B cell (primary cell): ENCODE data around the gene IL34. TPM values are rescaled to one million over a fixed set of nuclear protein-coding genes. Genes with fewer than 3 reads are reported as not detected.

ENCODE experiments used
- ATAC-seq: fragments of 200-7000 bp; cut with Tn5 transposase; one replicate; pipeline ENCODE4 v1.10.0; 2021; ENCODE audit warnings: low read depth, mild to moderate bottlenecking, moderate number of reproducible peaks, moderate library complexity
- CTCF ChIA-PET: fragments of 350-600 bp; sonication (Branson Sonifier 250); formaldehyde crosslinking; loops from one replicate; lab custom pipeline; 2021; ENCODE audit warnings: antibody characterized with exemption, inconsistent platforms; lab: Charles Lee
- POLR2A ChIA-PET: fragments of 350-600 bp; sonication (Branson Sonifier 250); formaldehyde crosslinking; loops from one replicate; lab custom pipeline; 2021; ENCODE audit warnings: antibody characterized with exemption; lab: Charles Lee
- DNase-seq: peaks from one replicate; pipeline ENCODE4 v3.0.0; 2013
- H2AFZ ChIP-seq: 2 replicates; pipeline ENCODE4 v1.6.1; 2012; ENCODE audit warnings: mild to moderate bottlenecking, low read depth, low read length; ENCODE audit not compliant: insufficient read depth, poor library complexity, severe bottlenecking
- H3K27ac ChIP-seq, 2 donors: 1 replicate in 1 of 2; 2 replicates in 1 of 2; pipeline ENCODE4 v1.5.1; 2012 to 2013; ENCODE audit warnings: low read length in 2 of 2, mild to moderate bottlenecking in 2 of 2, moderate library complexity in 1 of 2
- H3K27me3 ChIP-seq, 4 experiments: fragments of 200-600 bp in 1 of 4; sonication (generic) in 1 of 4; replicated peaks in 1 of 4; 1 replicate in 2 of 4; 2 replicates in 2 of 4; pipeline versions ENCODE4 v1.6.1 to v1.7.0; 2013 to 2016; ENCODE audit warnings: low read length in 3 of 4, mild to moderate bottlenecking in 2 of 4, mixed read lengths in 1 of 4, moderate library complexity in 1 of 4; ENCODE audit not compliant: insufficient read depth in 4 of 4, control insufficient read depth in 3 of 4; ENCODE audit errors: control extremely low read depth in 1 of 4
- H3K36me3 ChIP-seq, 2 experiments: replicated peaks in 1 of 2; 1 replicate in 1 of 2; 2 replicates in 1 of 2; pipeline versions ENCODE4 v1.6.1 to v1.7.1; 2013; ENCODE audit warnings: low read length in 1 of 2; ENCODE audit not compliant: insufficient read depth in 2 of 2, control insufficient read depth in 1 of 2; ENCODE audit errors: control extremely low read depth in 1 of 2, extremely low read depth in 1 of 2
- H3K4me1 ChIP-seq, 2 donors: fragments of 200-600 bp in 1 of 2; sonication (generic) in 1 of 2; 1 replicate in 1 of 2; 2 replicates in 1 of 2; pipeline versions ENCODE4 v1.5.1 to v1.6.1; 2013 to 2017; ENCODE audit warnings: low read length in 2 of 2; ENCODE audit not compliant: control insufficient read depth in 2 of 2, insufficient read depth in 2 of 2
- H3K4me2 ChIP-seq: replicated peaks from 2 replicates; pipeline ENCODE3; 2012; ENCODE audit warnings: mild to moderate bottlenecking, low read depth, low read length; ENCODE audit not compliant: poor library complexity, severe bottlenecking
- H3K4me3 ChIP-seq, 5 experiments: fragments of 200-600 bp in 1 of 5; sonication (generic) in 1 of 5; 1 replicate in 3 of 5; 2 replicates in 2 of 5; pipeline versions ENCODE4 v1.5.1 to v1.7.0; 2011 to 2016; ENCODE audit warnings: low read length in 4 of 5, mild to moderate bottlenecking in 4 of 5, low read depth in 2 of 5, control low read depth in 1 of 5, moderate library complexity in 1 of 5; ENCODE audit not compliant: insufficient read depth in 1 of 5; ENCODE audit errors: control extremely low read depth in 1 of 5, extremely low read depth in 1 of 5
- H3K79me2 ChIP-seq: fragments of 200-600 bp; sonication (generic); one replicate; pipeline ENCODE4 v1.6.0; 2016; ENCODE audit warnings: low read length; ENCODE audit not compliant: control insufficient read depth, insufficient read depth
- H3K9ac ChIP-seq: fragments of 200-600 bp; sonication (generic); 2 replicates; pipeline ENCODE4 v1.6.1; 2017; ENCODE audit warnings: mild to moderate bottlenecking, low read length, moderate library complexity
- H3K9me3 ChIP-seq, 3 donors: one replicate each; pipeline versions ENCODE4 v1.6.1 to v1.7.1; 2013; ENCODE audit warnings: low read length in 2 of 3; ENCODE audit not compliant: control insufficient read depth in 2 of 3, insufficient read depth in 1 of 3; ENCODE audit errors: control extremely low read depth in 1 of 3
- H4K20me1 ChIP-seq: 2 replicates; pipeline ENCODE4 v1.6.0; 2012; ENCODE audit warnings: mild to moderate bottlenecking, low read length; ENCODE audit not compliant: insufficient read depth, control insufficient read depth, poor library complexity, severe bottlenecking
- H3K27ac Mint-ChIP-seq: one replicate; pipeline ENCODE4 v1.8.0; 2021; ENCODE audit warnings: mixed read lengths
- H3K27me3 Mint-ChIP-seq: one replicate; pipeline ENCODE4 v1.8.0; 2021; ENCODE audit warnings: mixed read lengths
- H3K4me1 Mint-ChIP-seq: one replicate; pipeline ENCODE4 v1.8.0; 2021; ENCODE audit warnings: mixed read lengths
- H3K4me3 Mint-ChIP-seq: one replicate; pipeline ENCODE4 v1.8.0; 2021; ENCODE audit warnings: mixed read lengths
- H3K9me3 Mint-ChIP-seq: one replicate; pipeline ENCODE4 v1.8.0; 2022; ENCODE audit warnings: mixed read lengths; ENCODE audit not compliant: insufficient read depth
- CTCF ChIP-seq: fragments of 200-600 bp; IDR thresholded peaks from one replicate; pipeline ENCODE4 v1.8.0; 2022; ENCODE audit warnings: antibody characterized with exemption, mild to moderate bottlenecking
- EZH2 ChIP-seq: IDR thresholded peaks from 2 replicates; pipeline ENCODE4 v1.6.1; 2012; ENCODE audit warnings: borderline replicate concordance, low read depth, mild to moderate bottlenecking, moderate library complexity, low read length; ENCODE audit not compliant: insufficient read depth, poor library complexity, severe bottlenecking
- WGBS: methylation state at CpG from one replicate; pipeline ENCODE4 v1.1.5; 2013; ENCODE audit warnings: missing lambda C conversion rate; ENCODE audit not compliant: insufficient coverage; 5-methylcytosine and 5-hydroxymethylcytosine counted together
- intact Hi-C: fragments of 100-400 bp; cut with micrococcal nuclease; formaldehyde crosslinking; loops from one replicate; pipeline ENCODE4 v1.10.0; 2022
- polyA plus RNA-seq: library from polyadenylated mRNA; depleted of rRNA; stranded (reverse); fragments of >200 nt; gene quantifications from 2 replicates; pipeline ENCODE4 v1.2.3, GENCODE V29; 2012
- total RNA-seq, 2 donors: library from RNA; stranded (reverse); fragments of 120-200 nt in 1 of 2; gene quantifications; 1 replicate in 1 of 2; 2 replicates in 1 of 2; pipeline versions ENCODE4 v1.2.3 to v1.2.4, GENCODE V29; 2013 to 2022

The IL34 gene
- total and polyA plus RNA-seq, 2 donors (not counting 1 experiment from before 2014, with no cell fraction given): 0.09 TPM; not detected in 1

GRCh38 chr16:70689970-70690891, 43.9 kb downstream of the IL34 start:
- CTCF ChIA-PET: no interaction called here

More at GRCh38 chr16:70689970-70690891, 43.9 kb downstream of the IL34 start:
- POLR2A ChIA-PET: no interaction called here
- Histone ChIP-seq H3K27me3 (peaks cover 0 to 1% (median 0%) of the 10 kb centered on the region in 4 experiments), H3K4me1 (peaks cover 0 to 2% of the 10 kb centered on the region in 2 donors), H3K79me2 (no peaks in the 10 kb centered on the region), H3K4me2 (no peak overlapping the region), H3K36me3 (peaks cover 0 to 8% of the 10 kb centered on the region in 2 experiments), H3K4me3 (no peak overlapping the region), H3K9ac (no peak overlapping the region), H2AFZ (no peak overlapping the region), H3K9me3 (no peaks in the 10 kb centered on the region), H4K20me1 (no peaks in the 10 kb centered on the region), H3K27ac (no peak overlapping the region)
- Mint-ChIP-seq H3K4me1 (peaks cover 7% of the 10 kb centered on the region), H3K27me3 (peaks cover 6% of the 10 kb centered on the region), H3K9me3 (no peaks in the 10 kb centered on the region), H3K4me3 (no peak overlapping the region), H3K27ac (no peak overlapping the region)
- 92% methylated on average over 13 of the region's 16 CpGs for whole genome bisulfite sequencing
- TF ChIP-seq CTCF (no peak), EZH2 (no peak)
- ATAC-seq (no peak), DNase-seq (no peak)
- intact Hi-C loops: no loop called here
